Tibial artery (tissue), 4 donors: ENCODE measurements around the gene IQCH.

ENCODE experiments used
- DNase-seq, 2 donors: peaks; one replicate each; pipeline ENCODE4 v3.0.0-alpha.2; 2019
- H3K27ac ChIP-seq, 2 donors: fragments of 200-600 bp; sonication (generic) in 1 of 2; 1 replicate in 1 of 2; 2 replicates in 1 of 2; pipeline ENCODE4 v1.5.1; 2018 to 2019; ENCODE audit warnings: mild to moderate bottlenecking in 1 of 2
- H3K27me3 ChIP-seq, 2 donors: fragments of 200-600 bp; sonication (generic) in 1 of 2; one replicate each; pipeline versions ENCODE4 v1.5.1 to v1.6.0; 2016 to 2019
- H3K36me3 ChIP-seq, 3 donors: fragments of 200-600 bp; sonication (generic) in 2 of 3; one replicate each; pipeline ENCODE4 v1.5.1; 2016 to 2019; ENCODE audit warnings: mild to moderate bottlenecking in 2 of 3
- H3K4me1 ChIP-seq, 4 donors: fragments of 200-600 bp; sonication (generic) in 2 of 4; 1 replicate in 3 of 4; 2 replicates in 1 of 4; pipeline ENCODE4 v1.5.1; 2016 to 2019
- H3K4me3 ChIP-seq, 2 donors: fragments of 200-600 bp; sonication (generic) in 1 of 2; 1 replicate in 1 of 2; 2 replicates in 1 of 2; pipeline ENCODE4 v1.5.1; 2018 to 2019; ENCODE audit warnings: mild to moderate bottlenecking in 2 of 2
- H3K9me3 ChIP-seq, 3 donors: fragments of 200-600 bp; sonication (generic) in 1 of 3; one replicate each; pipeline ENCODE4 v1.5.1; 2016 to 2019
- CTCF ChIP-seq, 2 experiments: fragments of 200-600 bp in 1 of 2; fragments of 450-650 bp in 1 of 2; IDR thresholded peaks; one replicate each; pipeline ENCODE4 v1.5.1; 2017 to 2019; ENCODE audit warnings: antibody characterized with exemption in 2 of 2, mild to moderate bottlenecking in 1 of 2, moderate library complexity in 1 of 2
- intact Hi-C: fragments of 100-400 bp; cut with DNase I; formaldehyde crosslinking; loops from one replicate; pipeline ENCODE4 v1.15.0; 2023; ENCODE audit warnings: low total_unique reads

The IQCH gene

GRCh38 chr15:67509918-67510317 is 255.3 kb downstream of the IQCH start:
- no peak overlapping the region for H3K4me3 ChIP-seq
- H3K27me3 ChIP-seq, result no peaks in the 10 kb centered on the region
- no peaks in the 10 kb centered on the region for H3K4me1 ChIP-seq
- H3K9me3 ChIP-seq, result no peaks in the 10 kb centered on the region
- H3K27ac ChIP-seq, result no peak overlapping the region
- intact Hi-C loops, result no loop called here
- no peak for TF ChIP-seq CTCF (IDR thresholded peaks at IDR 0.05)
- DNase-seq, result no peak
- peaks cover 11 to 35% (median 18%) of the 10 kb centered on the region in 3 donors for H3K36me3 ChIP-seq

GRCh38 chr15:67510597-67511190 is 256.1 kb downstream of the IQCH start:
- peaks cover 11 to 43% (median 18%) of the 10 kb centered on the region in 3 donors for H3K36me3 ChIP-seq
- H3K4me3 ChIP-seq, result no peak overlapping the region
- intact Hi-C loops, result no loop called here

GRCh38 chr15:67511606-67512005 is 257.0 kb downstream of the IQCH start:
- TF ChIP-seq CTCF (IDR thresholded peaks at IDR 0.05), result no peak
- intact Hi-C loops, result no loop called here
- Histone ChIP-seq H3K27ac (no peak overlapping the region), H3K4me3 (no peak overlapping the region), H3K36me3 (peaks cover 11 to 44% (median 18%) of the 10 kb centered on the region in 3 donors), H3K27me3 (no peaks in the 10 kb centered on the region), H3K4me1 (no peaks in the 10 kb centered on the region), H3K9me3 (no peaks in the 10 kb centered on the region)
- no peak for DNase-seq

More at GRCh38 chr15:67510597-67511190, 256.1 kb downstream of the IQCH start:
- no peaks in the 10 kb centered on the region for H3K4me1 ChIP-seq
- no peaks in the 10 kb centered on the region for H3K9me3 ChIP-seq
- no peak overlapping the region for H3K27ac ChIP-seq
- no peak for DNase-seq
- TF ChIP-seq CTCF (IDR thresholded peaks at IDR 0.05), result no peak
- H3K27me3 ChIP-seq, result no peaks in the 10 kb centered on the region

GRCh38 chr15:67512140-67512539 is 257.6 kb downstream of the IQCH start:
- H3K4me3 ChIP-seq, result no peak overlapping the region
- H3K27ac ChIP-seq, result no peak overlapping the region
- no peak for TF ChIP-seq CTCF (IDR thresholded peaks at IDR 0.05)
- H3K27me3 ChIP-seq, result no peaks in the 10 kb centered on the region
- intact Hi-C loops, result no loop called here
- DNase-seq, result no peak
- H3K36me3 ChIP-seq, result peaks cover 11 to 44% (median 18%) of the 10 kb centered on the region in 3 donors
- no peaks in the 10 kb centered on the region for H3K4me1 ChIP-seq
- no peaks in the 10 kb centered on the region for H3K9me3 ChIP-seq

- Histone ChIP-seq H3K27me3 (no peaks in the 10 kb centered on the region), H3K36me3 (peaks cover 11 to 44% (median 18%) of the 10 kb centered on the region in 3 donors), H3K9me3 (no peaks in the 10 kb centered on the region), H3K4me1 (no peaks in the 10 kb centered on the region), H3K4me3 (no peak overlapping the region), H3K27ac (no peak overlapping the region)
- no peak for DNase-seq
- TF ChIP-seq CTCF (IDR thresholded peaks at IDR 0.05), result no peak
- intact Hi-C loops, result no loop called here
Observed at GRCh38 chr15:67512933-67513714, 258.5 kb downstream of the IQCH start.
